Superior temporal gyrus (tissue), 1 donor: ENCODE results near the gene CYP1B1.
"Not testable (repeated sequence)": the region's sequence is repeated elsewhere in the genome, so short reads cannot be mapped to it uniquely, and the experiment has no call there.

ENCODE experiments used
- DNase-seq: peaks from one replicate; pipeline ENCODE4 v3.0.0-alpha.2; 2016; ENCODE audit errors: extremely low spot score

CYP1B1 gene

DNA sequence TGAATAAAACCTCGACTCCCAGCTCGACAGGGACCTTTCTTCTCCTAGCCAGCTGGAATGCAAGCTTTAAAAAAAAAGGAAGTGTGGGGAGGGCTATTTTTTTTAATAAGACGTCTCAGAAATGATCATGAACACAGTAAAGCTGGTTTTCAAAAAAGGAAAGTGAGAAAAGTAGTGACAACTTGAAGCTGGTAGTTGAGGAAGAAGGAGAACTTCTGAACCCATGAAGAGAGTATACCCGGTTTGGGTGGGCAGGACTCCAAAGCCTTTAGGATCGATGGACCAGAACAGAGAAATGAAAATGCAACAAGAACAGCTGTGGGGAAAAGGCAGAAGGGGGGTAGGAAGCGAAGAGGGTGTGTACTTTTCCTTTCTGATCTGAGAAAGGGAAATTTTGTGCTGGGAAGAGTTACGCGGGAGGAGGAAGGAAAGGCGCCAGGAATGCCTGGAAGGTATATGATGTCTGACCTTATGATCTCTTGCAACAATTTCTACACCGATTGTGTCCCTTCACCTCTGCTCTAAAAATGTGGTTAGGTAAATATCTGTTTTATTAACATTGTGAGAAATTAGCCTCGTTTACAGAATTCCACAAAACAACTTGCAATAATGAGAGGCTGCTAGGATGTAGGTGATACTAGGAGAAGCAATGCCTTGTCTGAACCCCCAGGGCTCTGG is 22.6 kb upstream of the CYP1B1 start:
- DNase-seq, result no peak

DNA sequence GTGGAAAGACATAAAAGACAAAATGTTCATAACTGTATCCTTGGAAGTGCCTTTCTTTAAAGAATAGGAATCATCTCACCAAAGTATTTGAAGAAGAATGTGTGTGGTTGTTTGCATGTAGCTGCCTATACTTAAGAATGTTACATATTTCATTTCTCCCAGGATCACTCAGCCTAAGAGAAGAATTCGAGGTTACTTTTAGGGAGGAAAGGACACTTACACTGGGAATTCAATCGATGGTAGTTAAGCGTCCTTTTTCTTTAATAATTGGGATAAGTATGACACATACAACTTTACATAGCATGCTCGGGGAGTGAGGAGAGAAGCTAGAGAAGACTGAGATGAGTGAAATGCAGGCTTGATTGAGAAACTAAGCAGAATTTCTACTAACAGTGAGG is 22.0 kb upstream of the CYP1B1 start:
- no peak for DNase-seq

DNA sequence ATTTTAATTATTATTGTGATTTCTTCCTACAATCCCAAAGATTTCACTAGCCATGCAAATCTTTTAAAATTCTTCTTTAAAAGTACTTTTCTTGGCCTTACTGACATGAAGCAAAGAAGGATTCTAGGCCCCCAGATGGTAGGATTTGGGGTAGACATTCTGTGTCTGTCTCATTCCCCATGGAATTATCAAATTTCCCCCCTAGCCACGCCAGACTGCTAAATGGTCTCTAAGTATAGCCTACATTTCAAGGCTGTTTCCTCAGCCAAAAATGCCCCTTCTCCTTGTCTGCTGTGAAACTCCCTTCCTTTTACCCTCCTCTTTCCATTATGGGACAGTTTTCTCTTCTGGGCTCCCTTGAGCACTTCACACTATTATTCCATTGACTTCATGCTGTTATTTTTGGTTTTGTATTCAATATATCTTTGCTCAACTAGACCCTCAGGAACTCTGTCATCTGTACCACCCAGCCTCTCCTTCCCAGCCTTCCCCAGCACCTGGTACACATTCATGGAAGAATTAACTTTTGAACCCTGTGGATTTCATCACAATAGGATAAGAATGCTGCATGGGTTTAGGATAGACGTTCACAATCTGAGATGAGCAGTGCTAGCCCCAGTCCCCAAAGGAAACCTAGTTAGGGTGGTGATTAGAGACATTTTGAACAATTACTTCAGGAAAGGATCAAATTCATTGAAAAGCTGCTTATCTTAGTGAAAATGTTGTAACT is 21.5 kb upstream of the CYP1B1 start:
- DNase-seq, result no peak

DNA sequence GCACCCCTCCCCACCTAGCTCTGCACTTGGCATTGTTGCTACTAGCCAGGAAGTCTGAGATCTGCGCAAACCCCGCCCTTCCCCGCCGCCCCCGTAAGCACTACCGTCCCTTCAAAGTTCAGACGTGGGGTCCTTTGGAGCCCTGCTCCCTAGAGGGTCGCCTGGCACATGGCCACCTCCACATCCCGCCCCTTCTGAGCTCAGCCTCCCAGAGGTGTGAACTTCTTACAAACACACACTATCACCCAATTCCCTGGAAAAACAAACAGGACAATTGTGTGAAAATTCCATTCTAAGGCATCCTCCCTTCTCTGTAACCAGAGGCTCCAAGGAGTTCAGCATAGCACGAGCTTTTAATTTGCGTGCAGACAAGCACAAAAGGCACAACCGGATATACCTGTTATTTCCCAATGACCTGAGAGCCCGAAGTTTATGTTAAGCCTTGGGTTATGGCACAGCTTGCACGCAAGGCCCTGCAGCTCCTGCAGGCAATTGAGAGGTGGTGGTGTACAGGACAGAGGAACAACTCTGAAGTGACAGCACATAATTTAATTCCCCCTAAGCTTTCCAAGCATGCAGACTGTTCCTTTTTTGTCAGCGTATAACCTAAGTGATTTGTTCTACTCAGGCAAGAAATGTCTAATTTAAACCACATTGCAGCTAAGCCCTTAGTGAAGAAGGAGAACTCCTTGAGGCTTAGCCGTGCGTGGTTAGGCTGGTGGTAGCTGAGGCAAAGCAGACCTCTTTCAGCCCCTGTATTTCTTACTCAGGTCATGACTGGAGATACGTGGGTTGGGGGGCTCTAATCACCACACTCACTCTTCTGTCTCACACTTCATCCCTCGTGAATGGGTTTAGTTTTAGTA is 20.3 kb upstream of the CYP1B1 start:
- no peak for DNase-seq

DNA sequence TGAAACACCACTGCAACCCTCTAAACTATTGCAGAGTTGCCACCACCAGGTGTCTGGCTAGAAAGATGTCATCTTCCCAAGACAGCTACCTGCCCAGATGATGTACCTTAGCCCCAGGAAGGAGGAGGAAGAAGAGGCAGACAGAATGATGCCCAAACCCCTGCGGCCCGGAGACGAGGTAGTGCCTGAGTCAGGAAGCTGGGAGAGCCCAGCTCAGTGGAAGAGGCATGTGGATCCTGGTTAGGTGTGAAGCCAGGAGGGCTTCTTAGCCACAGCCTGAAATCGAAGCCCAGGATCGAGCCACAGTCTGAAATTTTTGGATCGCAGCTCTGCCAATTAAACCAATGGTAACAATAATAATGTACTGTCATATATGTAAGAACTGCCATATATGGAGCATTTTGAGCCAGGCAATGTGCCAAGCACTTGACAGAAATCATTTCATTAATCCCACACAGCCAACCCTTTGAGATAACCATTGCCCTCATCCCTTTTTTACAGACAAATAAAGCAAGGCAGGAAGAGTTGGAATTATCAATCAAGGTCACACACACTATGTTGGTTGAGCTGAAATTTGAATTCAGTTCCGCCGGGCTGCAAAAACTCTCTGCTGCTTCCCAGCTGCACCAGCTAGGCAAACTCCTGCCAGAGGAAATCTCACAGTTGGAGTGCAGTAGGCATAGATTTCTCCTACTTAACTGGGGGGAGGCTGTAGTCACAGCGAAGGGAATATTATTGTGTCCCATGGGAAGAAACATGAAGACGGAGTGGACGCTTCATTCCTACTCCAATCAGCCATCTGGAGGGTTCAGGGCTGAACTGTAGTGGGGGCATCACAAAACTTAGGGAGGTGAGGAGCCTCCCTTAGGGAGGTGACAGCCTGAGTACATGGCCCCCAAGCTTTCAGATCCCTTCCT is 19.4 kb upstream of the CYP1B1 start:
- no peak for DNase-seq

DNA sequence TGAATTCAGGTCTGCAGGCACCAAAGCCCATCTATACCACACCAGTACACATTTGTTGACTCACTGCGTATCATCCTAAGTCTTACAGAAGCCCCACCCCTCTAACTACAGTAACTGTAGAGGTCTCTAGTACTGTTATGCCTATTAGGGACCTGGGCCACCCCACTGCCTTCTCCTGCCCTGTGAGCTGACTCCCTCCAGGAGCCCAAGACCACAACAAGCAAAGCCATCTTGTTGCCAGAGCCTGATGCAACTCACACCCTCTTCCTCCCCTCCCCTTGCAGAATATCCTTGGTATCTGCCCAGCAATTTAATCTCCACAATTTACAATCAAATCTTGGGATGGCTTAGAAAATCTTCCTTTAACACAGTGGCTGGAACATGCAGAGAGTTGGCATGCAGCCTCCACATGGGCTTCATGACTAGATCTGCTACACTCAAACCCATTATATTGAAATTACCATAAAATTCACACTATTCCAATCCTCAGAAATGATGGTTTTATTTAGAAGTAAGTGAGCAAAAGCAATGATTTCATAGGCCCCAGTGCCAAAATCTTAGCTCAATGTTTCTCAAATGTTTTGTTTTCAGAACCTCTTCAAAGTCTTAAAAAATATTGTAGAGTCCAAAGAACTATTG is 17.7 kb upstream of the CYP1B1 start:
- DNase-seq, result no peak

DNA sequence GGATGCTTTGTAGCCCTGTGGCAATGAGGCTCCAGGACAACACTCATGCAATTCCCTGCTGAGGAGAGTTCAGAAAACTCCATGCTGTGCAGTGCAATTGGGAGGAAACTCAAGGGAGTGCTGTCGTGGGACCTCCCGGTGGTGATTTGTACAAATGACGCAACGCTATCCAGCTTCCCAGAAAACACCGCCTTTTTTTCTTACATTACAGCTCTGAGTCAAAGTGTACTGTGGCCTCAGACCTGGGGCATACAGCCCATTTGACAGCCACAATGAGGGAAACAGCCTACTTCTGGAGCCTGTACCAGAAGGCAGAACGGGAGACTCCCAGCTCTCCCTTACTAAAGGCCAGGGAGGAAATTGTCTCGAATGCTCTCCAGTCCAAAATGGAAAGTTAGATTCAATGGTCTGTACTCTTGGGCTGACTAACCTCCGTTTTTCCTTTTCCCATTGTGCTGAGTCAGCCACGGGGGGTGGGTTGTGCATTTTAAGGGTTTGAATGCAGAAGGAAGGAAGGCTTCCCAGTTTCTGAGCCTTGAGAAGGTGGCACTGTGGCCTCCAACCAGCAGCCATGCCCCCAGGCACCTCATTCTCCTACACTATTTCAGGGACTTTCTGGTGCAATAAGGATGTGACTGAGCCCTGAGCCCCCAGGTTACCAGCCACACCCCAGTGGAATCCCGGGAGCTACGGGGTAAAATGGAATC is 16.4 kb upstream of the CYP1B1 start:
- no peak for DNase-seq

DNA sequence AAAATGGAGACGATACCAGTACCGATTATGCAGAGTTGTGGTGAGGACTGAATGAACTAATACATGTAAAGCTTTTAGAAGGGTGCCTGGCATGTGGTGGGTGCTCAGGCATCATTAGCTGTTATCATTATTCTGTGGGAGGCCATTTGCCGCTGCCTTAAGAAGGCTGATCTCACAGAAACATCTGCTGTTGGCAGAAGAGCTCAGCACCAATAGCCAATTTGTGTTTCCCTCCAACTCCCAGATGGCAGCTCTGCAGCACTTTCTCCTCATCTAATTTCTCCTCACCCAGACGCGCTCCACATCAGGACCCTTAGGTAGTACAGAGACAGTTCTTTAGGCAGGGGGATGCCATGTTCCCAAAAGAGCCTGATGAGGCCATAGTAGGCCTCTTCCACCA is 15.8 kb upstream of the CYP1B1 start:
- DNase-seq, result no peak

DNA sequence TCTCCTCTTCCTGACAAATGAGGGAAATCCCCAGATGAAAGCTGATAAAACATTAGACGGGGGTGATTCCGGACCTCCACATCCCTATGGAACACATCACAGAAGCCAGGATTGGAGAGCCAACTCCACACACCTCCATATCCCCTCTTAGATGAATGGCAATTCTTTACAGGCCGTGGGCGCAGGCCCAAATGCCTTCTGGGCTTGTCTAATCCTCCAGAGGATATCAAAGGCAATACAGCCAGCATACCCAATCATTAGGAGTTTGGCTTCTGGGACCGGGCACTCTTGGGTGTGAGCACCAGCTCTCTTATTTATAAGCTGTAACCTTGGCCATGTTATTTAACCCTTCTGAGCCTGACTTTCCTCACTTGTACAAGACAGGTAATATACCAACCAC is 15.0 kb upstream of the CYP1B1 start:
- no peak for DNase-seq

DNA sequence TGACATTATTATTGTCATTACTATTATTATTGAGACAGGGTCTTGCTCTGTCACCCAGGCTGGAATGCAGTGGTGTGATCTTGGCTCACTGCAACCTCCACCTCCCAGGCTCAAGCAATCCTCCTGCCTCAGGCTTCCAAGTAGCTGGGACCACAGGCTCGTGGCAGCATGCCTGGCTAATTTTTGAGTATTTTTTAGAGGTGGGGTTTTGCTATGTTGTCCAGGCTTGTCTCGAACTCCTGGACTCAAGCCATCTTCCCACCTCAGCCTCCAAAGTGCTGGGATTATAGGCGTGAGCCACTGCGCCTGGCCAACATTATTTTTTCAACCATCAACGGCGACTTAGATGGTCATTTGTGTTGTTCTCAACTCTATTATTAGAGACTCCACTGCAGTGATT is 14.3 kb upstream of the CYP1B1 start:
- not testable (repeated sequence) for DNase-seq

DNA sequence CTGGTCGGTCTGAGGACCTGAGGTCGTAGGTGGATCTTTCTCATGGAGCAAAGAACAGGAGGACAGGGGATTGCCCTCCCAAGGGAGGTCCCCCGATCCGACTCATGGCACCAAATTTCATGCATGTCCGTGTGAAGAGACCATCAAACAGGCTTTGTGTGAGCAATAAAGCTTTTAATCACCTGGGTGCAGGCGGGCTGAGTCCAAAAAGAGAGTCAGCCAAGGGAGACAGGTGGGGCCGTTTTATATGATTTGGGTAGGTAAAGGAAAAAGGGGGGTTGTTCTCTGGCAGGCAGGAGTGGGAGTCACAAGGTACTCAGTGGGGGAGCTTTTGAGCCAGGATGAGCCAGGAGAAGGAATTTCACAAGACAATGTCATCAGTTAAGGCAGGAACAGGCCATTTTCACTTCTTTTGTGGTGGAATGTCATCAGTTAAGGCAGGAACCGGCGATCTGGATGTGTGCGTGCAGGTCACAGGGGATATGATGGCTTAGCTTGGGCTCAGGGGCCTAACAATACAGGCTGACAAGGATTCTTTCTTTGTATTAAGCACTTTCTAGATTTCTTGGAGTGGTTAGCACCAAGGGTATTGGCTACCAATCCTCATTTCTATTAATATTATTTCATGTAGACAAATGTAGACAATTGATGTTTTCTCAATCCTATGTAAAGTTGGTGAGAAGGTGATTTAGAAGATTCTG is 10.2 kb upstream of the CYP1B1 start:
- not testable (repeated sequence) for DNase-seq

DNA sequence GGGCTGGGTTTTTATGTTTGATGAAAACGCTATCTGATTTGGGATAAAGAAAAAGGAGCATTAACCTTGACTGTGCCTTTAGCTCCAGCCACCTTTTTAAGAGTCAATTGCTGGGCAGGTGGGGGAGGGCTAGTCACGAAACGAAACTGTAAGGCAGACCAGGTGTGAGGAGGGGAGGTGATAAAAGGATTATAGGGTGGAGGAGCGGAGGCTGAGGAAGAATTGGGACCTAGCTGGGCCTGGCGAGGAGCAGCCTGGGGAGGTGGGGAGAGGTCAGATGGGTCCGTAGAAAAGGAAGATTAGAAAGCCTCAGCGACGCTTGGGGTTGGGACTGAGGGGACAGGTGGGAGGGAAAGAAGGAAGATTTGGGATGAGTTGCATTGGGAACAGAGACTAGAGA is 8.6 kb upstream of the CYP1B1 start:
- DNase-seq, result not testable (repeated sequence)

DNA sequence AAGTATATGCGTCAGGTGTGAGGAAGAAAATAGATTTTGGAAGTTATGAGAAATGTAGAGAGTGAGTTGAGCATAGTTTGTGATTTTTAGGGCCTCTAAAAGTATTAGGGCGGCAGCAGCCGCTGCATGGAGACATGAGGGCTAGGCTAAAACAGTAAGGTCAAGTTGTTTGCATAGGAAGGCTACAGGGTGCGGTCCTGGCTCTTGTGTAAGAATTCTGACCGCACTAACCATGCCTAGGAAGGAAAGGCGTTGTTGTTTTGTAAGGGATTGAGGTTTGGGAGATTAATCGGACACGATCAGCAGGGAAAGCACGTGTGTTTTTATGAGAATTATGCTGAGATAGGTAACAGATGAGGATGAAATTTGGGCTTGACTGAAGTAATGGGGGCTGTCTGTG is 6.8 kb upstream of the CYP1B1 start:
- DNase-seq, result not testable (repeated sequence)

DNA sequence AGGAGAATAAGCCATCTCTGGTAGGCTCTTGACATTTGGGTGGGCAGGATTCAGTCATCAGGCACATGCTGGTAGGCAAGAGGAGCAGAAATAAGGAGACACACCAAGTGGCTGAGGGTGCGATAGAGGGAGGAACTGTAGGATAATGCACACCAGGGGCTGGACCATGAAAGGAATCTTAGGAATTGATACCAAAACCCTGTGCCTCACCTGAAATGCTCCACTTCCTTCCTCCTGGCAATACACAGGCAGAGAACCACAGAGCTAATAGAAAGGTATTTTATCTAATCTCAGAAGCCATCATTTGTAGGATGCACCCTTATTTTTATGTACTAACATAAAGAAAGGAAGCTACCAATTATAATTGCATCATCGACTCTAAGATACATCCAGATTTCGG is 4.4 kb upstream of the CYP1B1 start:
- DNase-seq, result no peak

DNA sequence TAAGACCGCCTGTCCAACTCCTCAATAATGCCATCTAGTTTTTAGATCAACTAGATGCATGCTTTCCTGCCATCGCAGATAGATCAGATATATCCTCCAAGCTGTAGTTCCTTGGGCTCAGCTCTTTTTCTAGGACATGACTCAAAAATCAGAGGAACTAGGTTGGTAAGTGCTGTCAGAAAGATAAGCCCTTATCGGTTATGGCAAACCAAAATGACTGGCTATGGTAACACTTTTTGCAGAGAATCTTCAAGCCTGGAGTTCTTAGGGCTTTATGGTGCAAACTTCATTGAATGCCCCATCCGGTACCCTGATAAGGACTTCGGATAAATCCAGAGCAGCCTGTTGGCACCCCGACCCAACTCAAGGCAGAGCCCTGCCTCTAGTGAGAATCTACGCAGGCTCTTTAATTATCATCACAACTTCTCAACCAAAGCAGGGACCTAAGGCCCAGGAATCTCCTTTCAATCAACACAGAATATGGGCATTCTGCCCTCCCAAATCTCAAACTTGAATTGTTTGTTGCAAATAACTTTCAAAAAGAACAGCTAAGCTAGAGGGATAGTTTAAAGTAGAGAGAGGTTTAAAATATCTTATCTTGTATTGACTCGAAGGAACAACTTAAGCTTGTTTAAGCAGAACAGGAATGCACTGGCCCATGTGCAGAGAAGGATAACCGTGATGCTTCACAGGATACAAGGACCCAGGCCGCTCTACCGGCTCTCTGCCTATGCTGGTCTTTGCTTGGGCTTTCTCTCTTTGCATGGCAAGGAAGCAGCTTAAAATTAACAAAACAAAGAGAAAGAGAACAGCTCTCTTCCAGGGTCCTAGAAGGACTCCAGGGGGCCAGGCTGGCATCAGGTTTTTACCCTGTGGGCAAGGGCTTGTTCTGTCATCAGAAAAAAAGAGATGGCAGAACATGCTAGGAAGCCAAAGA is 3.4 kb upstream of the CYP1B1 start:
- peak; percentile 14 for DNase-seq

DNA sequence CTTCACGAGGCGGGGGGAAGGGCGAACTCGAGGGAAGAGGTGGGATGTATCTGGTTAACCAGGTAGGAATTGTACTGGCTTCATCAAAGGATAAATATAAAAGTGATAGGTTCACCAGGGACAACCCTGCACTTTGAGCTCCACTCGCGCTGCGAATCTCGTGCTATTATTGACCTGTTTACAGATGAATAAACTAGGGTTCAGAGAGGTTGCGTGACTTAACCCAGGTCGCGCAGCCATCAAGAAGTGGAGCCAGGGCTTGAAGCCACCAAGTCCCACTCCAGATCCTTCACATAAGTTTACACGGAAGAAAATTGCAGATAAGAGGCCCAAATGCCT is 1.4 kb upstream of the CYP1B1 start:
- no peak for DNase-seq

DNA sequence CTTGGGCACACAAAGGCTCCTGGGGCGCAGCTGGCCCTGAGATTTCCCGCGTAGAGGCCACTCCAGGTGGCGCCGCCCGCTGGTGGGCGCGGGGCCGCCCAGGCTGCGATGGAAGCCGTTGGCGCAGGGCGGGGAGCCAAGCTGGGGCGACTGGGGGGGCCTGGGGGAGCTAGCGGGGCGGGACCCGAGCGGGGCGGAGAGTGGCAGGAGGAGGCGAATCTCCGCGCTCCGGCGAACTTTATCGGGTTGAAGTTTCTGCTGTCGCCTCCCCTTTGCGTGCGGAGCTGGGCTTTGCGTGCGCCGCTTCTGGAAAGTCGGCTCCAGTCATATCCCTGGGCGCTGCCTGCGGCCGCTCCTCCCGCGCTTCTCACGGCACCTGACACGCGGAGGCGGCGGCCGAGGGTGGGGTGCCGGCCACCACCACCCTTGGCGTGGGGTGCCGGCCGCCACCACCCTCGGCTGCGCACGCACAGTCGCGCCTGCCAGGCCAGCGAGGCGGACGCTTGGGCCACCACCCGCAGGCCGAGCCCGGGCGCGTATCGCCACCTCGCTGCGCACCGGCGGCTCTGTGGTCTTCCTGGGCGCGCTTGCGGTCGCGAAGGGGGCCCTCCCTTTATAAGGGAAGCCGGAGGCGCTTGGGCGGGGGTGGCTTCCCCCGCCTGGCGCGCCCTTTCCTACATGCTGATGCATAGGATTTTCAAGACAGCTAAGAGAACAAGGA is 919 bp upstream of the CYP1B1 start:
- DNase-seq, result no peak

DNA sequence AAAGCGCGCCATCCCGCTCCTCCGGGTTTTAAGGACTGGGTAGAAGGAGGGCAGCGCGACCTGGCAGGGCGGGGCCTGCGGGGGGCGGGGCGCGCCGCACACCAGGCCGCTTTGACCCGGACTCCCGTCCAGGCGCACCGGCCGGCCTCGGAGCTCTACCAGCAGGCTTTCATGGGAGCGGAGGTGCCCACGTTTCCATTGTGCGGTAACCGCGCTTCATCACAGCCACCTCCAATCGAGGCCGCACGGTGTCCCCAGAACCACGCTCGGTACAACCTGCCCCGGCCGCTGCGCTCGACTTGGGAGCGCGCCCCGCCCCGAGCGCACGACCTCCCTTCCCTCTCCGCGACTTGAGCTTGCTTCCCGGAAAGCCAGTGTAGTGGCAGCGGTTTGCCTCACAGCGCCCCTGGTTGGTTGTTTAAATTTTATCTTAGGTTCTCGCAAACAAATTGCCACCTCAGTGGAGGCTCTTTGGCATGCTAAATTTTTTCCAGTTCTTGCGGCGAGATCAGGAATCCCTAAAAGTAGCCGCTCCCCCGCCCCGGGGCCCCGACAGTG is 280 bp upstream of the CYP1B1 start:
- peak; percentile 6 for DNase-seq
